ENCODE measurements around the gene MEAF6.

The MEAF6 gene

GRCh38 chr1:37485902-37486679 is 28.5 kb downstream of the MEAF6 start:
- no peak for DNase-seq (ENCODE audit: low read depth in 3 of 3)

- DNase-seq (ENCODE audit: low read depth in 3 of 3) = no peak
These were observed 30.1 kb downstream of the MEAF6 start for GRCh38 chr1:37484325-37485051.

- no peak for DNase-seq (ENCODE audit: low read depth in 3 of 3)
These were observed 30.8 kb downstream of the MEAF6 start for GRCh38 chr1:37483785-37484184.

GRCh38 chr1:37482796-37483744 is 31.5 kb downstream of the MEAF6 start:
- DNase-seq (ENCODE audit: low read depth in 3 of 3) = no peak

- DNase-seq (ENCODE audit: low read depth in 3 of 3) = no peak
These were observed 32.4 kb downstream of the MEAF6 start for GRCh38 chr1:37482004-37482785.

GRCh38 chr1:37481289-37482003 is 33.1 kb downstream of the MEAF6 start:
- peak in 1 of 3 experiments; percentile 52 for DNase-seq (ENCODE audit: low read depth in 3 of 3)

- no peak for DNase-seq (ENCODE audit: low read depth in 3 of 3)
These were observed 33.8 kb downstream of the MEAF6 start for GRCh38 chr1:37480581-37481288.

- no peak for DNase-seq (ENCODE audit: low read depth in 3 of 3)
These were observed 34.5 kb downstream of the MEAF6 start for GRCh38 chr1:37480125-37480466.

- DNase-seq (ENCODE audit: low read depth in 3 of 3) = peak; percentile 83 to 92 (median 85)
These were observed 35.1 kb downstream of the MEAF6 start for GRCh38 chr1:37479255-37480124.

- DNase-seq (ENCODE audit: low read depth in 3 of 3) = peak in 1 of 3 experiments; percentile 35
These were observed 35.7 kb downstream of the MEAF6 start for GRCh38 chr1:37478890-37479254.

- DNase-seq (ENCODE audit: low read depth in 3 of 3) = peak in 1 of 3 experiments; percentile 52
These were observed 36.1 kb downstream of the MEAF6 start for GRCh38 chr1:37478451-37478881.

- DNase-seq (ENCODE audit: low read depth in 3 of 3) = no peak
These were observed 36.6 kb downstream of the MEAF6 start for GRCh38 chr1:37477946-37478345.

GRCh38 chr1:37477198-37477931 is 37.2 kb downstream of the MEAF6 start:
- peak; percentile 78 to 89 (median 81) for DNase-seq (ENCODE audit: low read depth in 3 of 3)

- no peak for DNase-seq (ENCODE audit: low read depth in 3 of 3)
These were observed 37.9 kb downstream of the MEAF6 start for GRCh38 chr1:37476460-37477197.

- no peak for DNase-seq (ENCODE audit: low read depth in 3 of 3)
These were observed 38.5 kb downstream of the MEAF6 start for GRCh38 chr1:37476087-37476452.

- DNase-seq (ENCODE audit: low read depth in 3 of 3) = no peak
These were observed 39.0 kb downstream of the MEAF6 start for GRCh38 chr1:37475380-37476086.

Measured in stimulated activated CD4-positive, alpha-beta T cell treated with anti-CD3 and anti-CD28 coated beads, TNF-alpha, amount 100 ng/mL, for 24 hours (primary cell).